Measurements from ENCODE around the gene ENHO.

Gene ENHO

GRCh38 chr9:34522091-34522887 lies 501 bp downstream of the ENHO start:
- DNase-seq, result no peak

GRCh38 chr9:34521406-34522045 lies 1.3 kb downstream of the ENHO start:
- DNase-seq, result no peak

GRCh38 chr9:34520505-34521385 lies 2.0 kb downstream of the ENHO start:
- DNase-seq, result no peak

GRCh38 chr9:34520096-34520495 lies 2.7 kb downstream of the ENHO start:
- DNase-seq, result no peak

GRCh38 chr9:34519321-34520020 lies 3.3 kb downstream of the ENHO start:
- DNase-seq, result no peak

GRCh38 chr9:34518896-34519295 lies 3.9 kb downstream of the ENHO start:
- DNase-seq, result no peak

GRCh38 chr9:34518110-34518616 lies 4.6 kb downstream of the ENHO start:
- DNase-seq, result no peak

- DNase-seq, result no peak
Observed at GRCh38 chr9:34517185-34517584, 5.6 kb downstream of the ENHO start.

- no peak for DNase-seq
Observed at GRCh38 chr9:34515959-34516358, 6.8 kb downstream of the ENHO start.

GRCh38 chr9:34514816-34515215 lies 8.0 kb downstream of the ENHO start:
- no peak for DNase-seq

- DNase-seq, result no peak
Observed at GRCh38 chr9:34514401-34514800, 8.4 kb downstream of the ENHO start.

GRCh38 chr9:34513567-34514214 lies 9.1 kb downstream of the ENHO start:
- no peak for DNase-seq

GRCh38 chr9:34512131-34513078 lies 10.4 kb downstream of the ENHO start:
- DNase-seq, result no peak

- no peak for DNase-seq
Observed at GRCh38 chr9:34510497-34511468, 12.0 kb downstream of the ENHO start.

GRCh38 chr9:34508951-34509350 lies 13.8 kb downstream of the ENHO start:
- DNase-seq, result no peak

- no peak for DNase-seq
Observed at GRCh38 chr9:34508463-34508862, 14.3 kb downstream of the ENHO start.

GRCh38 chr9:34507966-34508365 lies 14.8 kb downstream of the ENHO start:
- no peak for DNase-seq

- DNase-seq, result no peak
Observed at GRCh38 chr9:34507556-34507955, 15.2 kb downstream of the ENHO start.

- no peak for DNase-seq
Observed at GRCh38 chr9:34506623-34507022, 16.2 kb downstream of the ENHO start.
